Stimulated activated CD8-positive, alpha-beta memory T cell treated with anti-CD3 and anti-CD28 coated beads, Interleukin-12 subunit alpha, Interleukin-12 subunit beta, amount 100 ng/mL, for 1 hour (primary cell): ENCODE data around the gene UGT2B15.
"Not testable (repeated sequence)": the region's sequence is repeated elsewhere in the genome, so short reads cannot be mapped to it uniquely, and the experiment has no call there.

ENCODE experiments used
- DNase-seq: peaks from one replicate; pipeline ENCODE4 v3.0.0-alpha.2; 2020; ENCODE audit warnings: low read depth

UGT2B15 gene

GRCh38 chr4:68655764-68656444, 14.5 kb downstream of the UGT2B15 start:
- DNase-seq = no peak

GRCh38 chr4:68654946-68655721, 15.3 kb downstream of the UGT2B15 start:
- DNase-seq = no peak

- DNase-seq = no peak
These were observed 18.5 kb downstream of the UGT2B15 start for GRCh38 chr4:68651932-68652331.

- no peak for DNase-seq
These were observed 40.1 kb downstream of the UGT2B15 start for GRCh38 chr4:68630371-68630770.

- not testable (repeated sequence) for DNase-seq
These were observed 47.7 kb downstream of the UGT2B15 start for GRCh38 chr4:68622731-68623130.

- DNase-seq = no peak
These were observed 53.3 kb downstream of the UGT2B15 start for GRCh38 chr4:68617003-68617698.

GRCh38 chr4:68615699-68616422, 54.6 kb downstream of the UGT2B15 start:
- DNase-seq = no peak

GRCh38 chr4:68613752-68614151, 56.7 kb downstream of the UGT2B15 start:
- DNase-seq = no peak

- no peak for DNase-seq
These were observed 64.2 kb downstream of the UGT2B15 start for GRCh38 chr4:68606240-68606639.

- DNase-seq = no peak
These were observed 71.3 kb downstream of the UGT2B15 start for GRCh38 chr4:68599150-68599549.

- DNase-seq = no peak
These were observed 73.0 kb downstream of the UGT2B15 start for GRCh38 chr4:68597482-68597881.
